NCI-H446 (cell line): ENCODE data around the gene CRACR2A.

Experiments
- DNase-seq, 2 experiments: peaks; one replicate each; lab custom pipeline; 2025; lab: John Stamatoyannopoulos, UW

CRACR2A gene

GRCh38 chr12:3615862-3616261, 137.0 kb downstream of the CRACR2A start:
- no peak for DNase-seq

DNA sequence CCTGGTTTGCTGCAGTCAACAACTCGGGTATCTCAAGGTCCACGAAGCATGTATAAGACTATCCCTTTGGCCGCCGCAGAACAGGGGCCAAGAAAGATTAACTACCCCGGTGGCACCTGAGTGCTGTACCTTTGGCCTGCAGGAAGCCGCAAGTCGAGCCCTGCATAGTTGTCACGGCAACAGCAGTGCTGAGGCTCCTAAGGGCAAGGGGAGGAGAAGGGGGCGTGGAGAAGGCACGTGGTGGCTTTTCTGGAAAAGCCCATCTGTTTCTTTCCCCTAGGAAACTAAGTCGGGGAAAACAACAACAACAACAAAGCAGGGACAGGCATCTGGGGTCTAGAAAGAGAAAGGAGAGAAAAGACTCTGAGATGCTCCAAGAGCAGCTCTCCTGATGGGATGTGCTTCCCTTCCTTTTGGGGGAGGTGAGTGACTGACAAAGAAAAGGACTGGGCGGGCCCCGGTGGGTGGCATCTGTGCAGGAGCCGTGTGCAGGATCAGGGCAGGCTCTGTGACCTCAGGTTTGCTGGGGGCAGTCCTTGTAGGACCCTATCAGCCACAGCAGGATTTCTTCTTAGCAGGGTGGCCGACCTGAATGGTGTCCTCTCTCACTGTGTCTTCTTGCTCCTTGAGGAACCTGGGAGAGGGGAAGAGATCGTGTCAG, 138.0 kb downstream of the CRACR2A start:
- DNase-seq, result no peak

GRCh38 chr12:3613641-3614395, 139.1 kb downstream of the CRACR2A start:
- no peak for DNase-seq

DNA sequence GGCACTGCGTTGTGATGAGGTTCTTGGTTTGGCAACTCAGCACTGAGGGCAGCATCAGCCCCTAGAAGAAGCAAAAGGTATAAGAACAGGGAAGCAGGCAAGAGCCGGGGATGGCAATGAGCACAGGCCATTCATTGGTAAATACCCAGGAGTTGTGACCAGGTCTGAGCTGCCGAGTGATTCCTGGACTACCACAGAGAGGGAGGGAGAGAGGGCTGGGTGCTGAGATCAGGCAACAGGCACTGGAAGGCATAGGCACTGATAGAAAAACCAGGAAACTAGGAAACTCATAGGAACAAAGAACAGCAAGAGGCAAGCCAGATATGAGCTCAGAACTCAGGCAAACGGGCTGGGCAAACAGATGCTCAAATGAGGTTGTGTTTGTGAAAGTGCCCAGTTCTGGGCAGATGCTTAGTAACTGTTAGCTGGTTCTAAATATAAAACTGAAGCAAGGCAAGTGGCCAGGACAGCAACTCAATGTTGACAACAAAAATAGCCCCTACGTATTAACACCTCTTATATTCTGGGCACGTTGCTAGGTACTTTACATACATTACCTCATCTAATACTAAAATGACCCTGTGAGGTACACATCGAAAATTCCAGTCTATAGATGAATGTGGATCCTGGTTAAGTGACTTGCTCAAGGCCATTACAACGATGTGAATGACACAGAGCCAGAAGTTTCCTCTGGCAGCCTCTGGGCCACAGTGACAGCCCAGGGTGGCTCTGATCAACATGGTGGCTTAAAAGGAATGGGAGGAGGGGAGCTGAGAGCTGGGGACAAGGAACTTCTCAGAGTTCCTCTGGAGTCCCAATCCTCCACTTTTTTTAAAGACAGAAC, 140.8 kb downstream of the CRACR2A start:
- DNase-seq, result no peak

GRCh38 chr12:3607821-3608220, 145.1 kb downstream of the CRACR2A start:
- DNase-seq, result no peak

- no peak for DNase-seq
These were observed 145.7 kb downstream of the CRACR2A start for GRCh38 chr12:3607039-3607720.

DNA sequence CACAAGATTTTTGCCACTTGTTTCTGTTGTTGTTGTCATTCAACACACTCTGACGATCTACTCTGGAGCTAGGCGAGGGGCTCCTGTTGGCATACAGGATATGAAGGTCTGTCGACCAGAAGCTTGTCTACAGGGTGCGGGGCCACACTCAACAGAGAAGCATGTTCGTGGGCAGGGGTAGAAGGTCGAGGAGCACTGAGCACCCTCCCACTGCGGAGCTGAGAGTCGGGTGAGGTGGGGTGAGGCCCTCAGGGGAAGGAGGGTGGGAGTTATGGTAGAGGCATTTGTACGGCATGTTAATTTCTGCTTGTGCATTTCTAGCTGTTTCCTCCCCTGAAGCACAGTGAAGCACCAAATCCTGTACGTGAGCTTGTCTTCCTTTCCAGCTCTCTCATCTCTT, 146.8 kb downstream of the CRACR2A start:
- DNase-seq, result no peak

GRCh38 chr12:3605692-3606091, 147.2 kb downstream of the CRACR2A start:
- no peak for DNase-seq

DNA sequence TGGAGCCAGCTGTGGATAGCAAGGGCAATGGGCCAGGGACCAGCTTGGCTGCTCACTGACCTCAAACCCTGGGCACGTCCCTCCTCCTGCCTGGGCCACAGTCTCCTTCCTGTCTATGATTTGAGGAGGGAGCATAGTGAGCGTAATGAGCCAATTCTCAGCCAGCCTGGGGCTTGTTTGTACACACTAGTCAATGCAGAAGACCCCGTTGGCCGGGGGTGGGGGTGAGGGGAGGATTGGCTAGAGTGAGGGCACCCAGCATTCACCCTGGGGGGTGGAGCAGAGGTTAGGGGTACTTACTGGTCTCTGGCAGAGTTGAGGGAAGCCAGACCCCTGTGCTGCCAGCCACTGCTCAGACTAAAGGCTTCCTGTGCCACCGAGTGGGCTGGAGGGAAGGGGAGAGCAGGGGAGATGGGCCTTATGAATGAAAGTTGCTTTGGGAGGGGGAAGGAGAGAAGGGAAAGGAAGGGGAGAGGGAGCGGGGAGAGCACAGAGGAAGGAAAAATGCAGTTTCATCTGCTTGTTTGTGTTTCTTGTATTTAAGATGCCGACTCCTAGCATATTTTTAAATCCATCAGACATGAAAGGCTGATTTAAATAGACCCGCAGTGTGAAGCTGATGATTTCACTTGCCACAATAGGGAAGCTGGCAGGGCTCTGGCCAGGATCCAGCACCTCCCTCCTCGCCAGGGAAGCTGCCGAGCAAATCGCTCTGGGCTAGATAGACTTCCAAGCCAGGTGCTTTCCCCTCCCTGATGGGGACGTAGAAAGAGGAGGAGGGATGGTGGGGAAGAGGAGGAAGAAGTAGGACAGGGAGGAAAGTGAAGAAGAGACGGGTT, 147.9 kb downstream of the CRACR2A start:
- peak in 1 of 2 experiments; percentile 23 for DNase-seq

DNA sequence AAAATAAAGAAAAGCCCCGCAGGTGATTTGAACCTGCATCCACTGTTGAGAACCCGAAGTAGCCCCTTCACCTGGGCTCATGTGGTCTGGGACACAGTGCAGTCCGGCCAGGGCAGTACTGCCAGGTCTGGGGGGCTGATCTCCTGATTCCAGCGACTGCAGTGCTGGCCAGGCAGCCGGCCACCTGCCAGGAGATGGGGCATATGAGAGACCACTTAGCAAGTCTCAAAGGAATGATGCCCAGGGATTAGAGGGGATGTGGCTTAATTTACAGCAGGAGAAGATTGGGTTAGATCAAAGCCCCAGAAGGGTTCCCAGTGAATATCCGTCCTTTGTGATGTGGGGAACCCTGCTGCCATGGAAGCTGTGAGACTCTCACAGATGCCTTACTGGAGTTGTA, 148.6 kb downstream of the CRACR2A start:
- no peak for DNase-seq

- no peak for DNase-seq
These were observed 149.3 kb downstream of the CRACR2A start for GRCh38 chr12:3603576-3603975.

- no peak for DNase-seq
These were observed 150.4 kb downstream of the CRACR2A start for GRCh38 chr12:3602488-3602887.

- no peak for DNase-seq
These were observed 151.3 kb downstream of the CRACR2A start for GRCh38 chr12:3601461-3602150.

GRCh38 chr12:3600951-3601350, 152.0 kb downstream of the CRACR2A start:
- DNase-seq, result no peak

DNA sequence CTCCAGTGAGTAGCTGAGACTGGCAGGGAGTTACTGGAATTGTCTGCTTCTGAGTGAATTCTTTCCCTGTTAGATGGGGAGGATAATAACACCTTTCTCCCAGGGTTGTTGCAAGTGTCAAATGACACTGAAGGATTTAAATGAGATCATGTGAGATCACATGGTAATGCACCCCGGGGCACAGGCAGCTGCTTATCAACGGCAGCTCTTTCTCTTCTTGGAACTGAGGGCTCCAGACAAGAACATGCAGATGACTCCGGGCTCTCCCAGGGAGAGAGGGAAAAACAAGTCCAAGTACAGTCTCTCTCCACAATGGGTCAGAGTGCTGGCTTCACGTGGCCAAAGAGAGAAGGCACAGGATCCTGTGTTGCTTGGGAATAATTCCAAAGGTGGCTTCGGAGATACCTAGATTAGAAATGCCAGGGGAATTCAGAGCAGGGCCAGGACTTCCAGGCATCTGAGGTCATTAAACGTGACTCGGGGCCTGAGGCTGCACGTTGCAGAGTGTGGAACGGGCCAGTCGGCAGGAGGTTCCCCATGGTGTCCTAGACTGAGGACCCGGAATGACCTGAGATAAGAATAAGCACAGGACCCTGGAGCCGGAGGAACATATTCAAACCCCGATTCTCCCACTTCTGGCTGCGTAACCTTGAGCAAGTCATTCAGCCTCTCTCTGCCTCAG, 152.7 kb downstream of the CRACR2A start:
- DNase-seq, result no peak

DNA sequence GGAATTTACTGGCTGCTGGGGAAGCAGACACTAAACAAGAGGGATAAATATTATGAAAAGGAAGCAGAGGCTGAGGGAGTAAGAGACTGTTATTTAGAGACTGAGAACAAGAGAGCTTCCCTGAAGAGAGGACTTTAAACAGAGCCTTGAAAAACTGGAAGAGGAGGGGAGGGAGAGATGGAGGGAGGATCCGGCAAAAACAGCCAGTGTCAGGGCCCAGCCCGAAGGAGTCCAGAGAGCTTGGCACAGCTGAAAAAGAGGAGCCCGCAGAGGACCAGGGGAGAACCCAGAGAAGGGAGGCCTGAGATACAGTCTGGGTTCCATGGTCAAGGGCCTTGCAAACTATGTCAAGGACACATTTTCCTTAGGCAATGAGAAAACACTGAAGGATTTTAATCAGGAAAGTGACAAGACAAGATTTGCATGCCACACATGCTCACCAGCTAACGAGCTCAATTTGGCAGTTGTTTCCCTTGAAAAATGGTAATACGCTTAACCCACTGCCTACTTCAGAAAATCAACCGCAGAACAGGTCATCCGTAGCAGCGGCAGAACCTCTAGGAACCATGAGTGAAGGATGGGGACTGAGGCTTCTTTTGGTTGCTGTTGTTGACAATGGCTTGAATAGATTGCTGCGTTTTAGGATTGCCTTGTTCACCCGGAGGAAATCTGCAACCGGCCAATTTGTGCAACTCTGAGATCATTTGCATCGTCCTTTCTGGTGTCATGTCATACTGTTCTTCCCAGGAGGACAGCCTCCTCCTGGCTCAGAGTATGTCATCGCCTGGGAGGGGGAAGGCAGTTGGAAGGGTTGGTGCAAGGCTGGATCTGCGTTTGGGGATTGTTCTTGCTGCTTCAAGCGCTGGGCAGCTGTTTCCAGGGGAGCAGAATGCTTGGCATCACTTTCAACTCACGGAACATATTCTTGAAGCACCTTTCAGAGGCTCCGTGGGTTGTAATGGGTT, 153.7 kb downstream of the CRACR2A start:
- DNase-seq, result no peak

- DNase-seq, result no peak
These were observed 155.2 kb downstream of the CRACR2A start for GRCh38 chr12:3597526-3598210.

- DNase-seq, result no peak
These were observed 156.1 kb downstream of the CRACR2A start for GRCh38 chr12:3596703-3597415.
